ENCODE data around the gene ADAMTSL1. TPM values are rescaled to one million over a fixed set of nuclear protein-coding genes. Genes with fewer than 3 reads are reported as not detected.

The ADAMTSL1 gene
- total RNA-seq, 3 donors from 2014 or later = 3.6 to 7.5 (median 4.2) TPM

DNA sequence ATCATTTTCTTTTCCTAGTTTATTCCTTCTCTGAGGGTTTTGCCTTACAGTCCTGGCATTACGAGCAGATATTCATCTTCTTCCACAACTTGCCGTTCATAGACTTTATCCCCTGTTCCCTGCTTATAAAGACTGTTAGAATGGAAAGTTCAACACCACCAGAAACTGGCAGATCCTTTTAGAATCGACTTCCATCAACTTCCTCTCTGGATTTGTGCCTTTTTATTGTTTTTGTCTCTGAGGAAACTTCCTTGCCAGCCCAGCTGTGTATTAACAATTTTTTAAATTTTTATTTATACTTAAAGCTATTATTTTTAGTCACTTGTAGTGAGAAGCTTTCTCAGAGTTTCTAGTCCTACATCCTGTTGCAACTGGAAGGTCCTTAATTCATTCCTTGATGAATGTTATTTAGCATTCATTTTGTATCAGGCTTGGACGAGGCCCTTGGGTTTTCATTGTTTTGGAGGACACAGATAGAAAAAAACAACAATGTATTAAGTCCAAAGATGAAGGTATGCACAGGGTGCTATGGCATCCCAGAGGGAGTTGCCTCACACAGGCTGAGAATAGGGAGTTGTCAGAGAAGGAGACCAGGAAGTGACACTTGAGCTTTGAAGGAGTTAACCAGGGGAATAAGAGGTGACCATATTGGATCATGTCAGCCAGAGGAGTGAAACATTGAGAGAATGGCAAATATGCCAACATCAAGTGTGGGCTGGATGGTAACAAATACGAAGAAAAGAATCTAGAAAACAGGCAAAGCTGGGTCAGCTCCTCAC is 81.3 kb downstream of the ADAMTSL1 start:
- Histone ChIP-seq H3K4me3 (no peak overlapping the region), H3K27ac (no peak overlapping the region), H3K9me3 (peaks cover 0 to 4% of the 10 kb centered on the region in 2 donors), H3K36me3 (no peaks in the 10 kb centered on the region), H3K4me1 (no peaks in the 10 kb centered on the region), H3K27me3 (no peaks in the 10 kb centered on the region)
- intact Hi-C loops (cut with DNase I; ENCODE audit: low total_unique reads) = no loop called here
- DNase-seq (ENCODE audit: low spot score in 2 of 2) = no peak
- TF ChIP-seq, protein P1, sequence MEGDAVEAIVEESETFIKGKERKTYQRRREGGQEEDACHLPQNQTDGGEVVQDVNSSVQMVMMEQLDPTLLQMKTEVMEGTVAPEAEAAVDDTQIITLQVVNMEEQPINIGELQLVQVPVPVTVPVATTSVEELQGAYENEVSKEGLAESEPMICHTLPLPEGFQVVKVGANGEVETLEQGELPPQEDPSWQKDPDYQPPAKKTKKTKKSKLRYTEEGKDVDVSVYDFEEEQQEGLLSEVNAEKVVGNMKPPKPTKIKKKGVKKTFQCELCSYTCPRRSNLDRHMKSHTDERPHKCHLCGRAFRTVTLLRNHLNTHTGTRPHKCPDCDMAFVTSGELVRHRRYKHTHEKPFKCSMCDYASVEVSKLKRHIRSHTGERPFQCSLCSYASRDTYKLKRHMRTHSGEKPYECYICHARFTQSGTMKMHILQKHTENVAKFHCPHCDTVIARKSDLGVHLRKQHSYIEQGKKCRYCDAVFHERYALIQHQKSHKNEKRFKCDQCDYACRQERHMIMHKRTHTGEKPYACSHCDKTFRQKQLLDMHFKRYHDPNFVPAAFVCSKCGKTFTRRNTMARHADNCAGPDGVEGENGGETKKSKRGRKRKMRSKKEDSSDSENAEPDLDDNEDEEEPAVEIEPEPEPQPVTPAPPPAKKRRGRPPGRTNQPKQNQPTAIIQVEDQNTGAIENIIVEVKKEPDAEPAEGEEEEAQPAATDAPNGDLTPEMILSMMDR (IDR thresholded peaks at IDR 0.05) = no peak
- TF ChIP-seq POLR2A (IDR thresholded peaks at IDR 0.05) (no peak), POLR2AphosphoS5 (IDR thresholded peaks at IDR 0.05) (no peak)

DNA sequence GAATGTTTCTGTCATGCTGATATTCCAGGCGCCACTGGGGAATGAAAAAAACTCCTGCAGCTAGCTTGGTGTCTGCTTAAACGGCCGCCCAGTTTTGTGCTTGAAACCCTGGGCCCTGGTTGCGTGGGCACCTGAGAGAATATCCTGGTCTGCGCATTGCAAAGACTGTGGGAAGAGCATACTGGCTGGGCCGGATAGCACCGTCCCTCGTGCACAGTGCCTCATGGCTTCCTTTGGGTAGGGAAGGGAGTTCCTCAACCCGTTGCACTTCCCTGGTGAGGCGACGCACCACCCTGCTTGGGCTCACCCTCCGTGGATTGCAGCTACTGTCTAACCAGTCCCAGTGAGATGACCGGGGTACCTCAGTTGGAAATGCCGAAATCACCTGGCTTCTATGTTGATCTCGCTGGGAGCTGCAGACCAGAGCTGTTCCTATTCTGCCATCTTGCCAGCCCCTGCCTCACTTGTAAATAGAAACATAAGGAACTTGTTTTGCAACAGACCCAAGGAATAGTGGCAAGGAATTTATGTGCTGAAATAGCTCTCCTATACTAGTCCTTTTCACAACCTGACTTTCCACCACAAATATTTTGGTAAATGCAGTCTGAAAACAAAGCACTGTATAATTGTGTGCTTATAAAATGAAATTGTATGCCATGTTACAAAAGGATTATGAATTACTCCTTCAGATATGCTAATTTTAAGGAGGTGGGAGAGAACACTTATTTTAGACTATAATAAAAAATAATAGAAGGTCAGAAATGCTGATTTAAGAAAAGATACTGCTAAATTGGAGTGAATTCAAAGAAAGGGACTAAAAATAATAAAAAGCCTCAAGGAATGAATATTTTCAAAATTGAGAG is 90.3 kb downstream of the ADAMTSL1 start:
- peaks cover 5 to 8% of the 10 kb centered on the region in 2 donors for H3K9me3 ChIP-seq
- no peak for DNase-seq (ENCODE audit: low spot score in 2 of 2)
- H3K4me3 ChIP-seq = no peak overlapping the region
- intact Hi-C loops (cut with DNase I; ENCODE audit: low total_unique reads) = no loop called here
- H3K36me3 ChIP-seq = no peaks in the 10 kb centered on the region
- no peak overlapping the region for H3K27ac ChIP-seq
- H3K4me1 ChIP-seq = no peaks in the 10 kb centered on the region
- TF ChIP-seq POLR2A (IDR thresholded peaks at IDR 0.05) = no peak
- TF ChIP-seq, protein P1 (IDR thresholded peaks at IDR 0.05) = no peak
- TF ChIP-seq POLR2AphosphoS5 (IDR thresholded peaks at IDR 0.05) = no peak
- no peaks in the 10 kb centered on the region for H3K27me3 ChIP-seq

DNA sequence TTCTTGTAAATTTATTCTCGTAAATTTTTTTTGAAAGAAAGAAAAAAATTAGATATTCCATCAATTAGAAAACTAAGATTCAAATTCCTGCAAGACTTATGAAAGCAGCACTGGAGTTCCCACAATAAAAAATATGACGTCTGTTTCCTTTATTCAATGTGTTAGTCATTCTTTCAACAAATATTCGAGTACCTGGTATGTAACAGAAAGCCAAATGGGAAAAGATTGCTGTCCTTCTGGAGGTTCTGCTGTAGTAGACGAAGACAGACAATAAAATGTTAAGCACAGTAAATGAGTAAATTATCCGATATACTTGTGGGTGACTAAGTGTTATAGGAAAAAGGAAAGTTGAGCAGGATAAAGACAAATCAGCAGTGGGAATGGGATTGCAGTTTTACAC is 92.2 kb downstream of the ADAMTSL1 start:
- intact Hi-C loops (cut with DNase I; ENCODE audit: low total_unique reads) = no loop called here
- DNase-seq (ENCODE audit: low spot score in 2 of 2) = no peak
- no peaks in the 10 kb centered on the region for H3K27me3 ChIP-seq
- no peaks in the 10 kb centered on the region for H3K4me1 ChIP-seq
- no peak overlapping the region for H3K27ac ChIP-seq
- peaks cover under 1 to 5% of the 10 kb centered on the region in 2 donors for H3K9me3 ChIP-seq
- no peak for TF ChIP-seq POLR2A (IDR thresholded peaks at IDR 0.05)
- TF ChIP-seq, protein P1 (IDR thresholded peaks at IDR 0.05) = no peak
- TF ChIP-seq POLR2AphosphoS5 (IDR thresholded peaks at IDR 0.05) = no peak
- H3K4me3 ChIP-seq = no peak overlapping the region
- H3K36me3 ChIP-seq = no peaks in the 10 kb centered on the region

DNA sequence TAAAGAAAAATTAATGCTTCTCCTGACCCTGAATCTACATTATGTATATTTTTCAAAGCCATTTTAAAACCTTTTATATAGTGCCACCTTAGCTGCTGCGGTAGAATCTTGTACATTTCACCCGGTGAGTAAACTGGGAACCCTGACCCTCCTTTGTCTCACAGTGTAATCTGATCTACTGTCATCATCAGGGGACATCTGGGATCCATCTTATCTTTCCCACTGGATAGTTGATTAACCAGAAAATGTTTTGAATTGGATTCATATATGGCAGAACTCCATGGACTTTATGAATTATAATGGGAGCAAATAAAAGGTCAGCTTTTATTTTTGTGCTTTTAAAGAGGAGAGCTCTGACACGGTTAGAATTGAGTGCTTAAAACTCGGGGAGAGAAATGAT is 95.0 kb downstream of the ADAMTSL1 start:
- Histone ChIP-seq H3K36me3 (no peaks in the 10 kb centered on the region), H3K27me3 (no peaks in the 10 kb centered on the region), H3K4me1 (no peaks in the 10 kb centered on the region), H3K27ac (no peak overlapping the region), H3K4me3 (no peak overlapping the region), H3K9me3 (no peaks in the 10 kb centered on the region)
- intact Hi-C loops (cut with DNase I; ENCODE audit: low total_unique reads) = no loop called here
- no peak for DNase-seq (ENCODE audit: low spot score in 2 of 2)
- TF ChIP-seq POLR2A (IDR thresholded peaks at IDR 0.05) = no peak
- TF ChIP-seq, protein P1 (IDR thresholded peaks at IDR 0.05) = no peak
- TF ChIP-seq POLR2AphosphoS5 (IDR thresholded peaks at IDR 0.05) = no peak
